GM18499 (cell line): ENCODE measurements around the gene CLTCL1.

Source experiments
- ATAC-seq: cut with Tn5 transposase; IDR thresholded peaks from one replicate; pipeline ENCODE4 v1.9.1; 2021; ENCODE audit warnings: moderate number of reproducible peaks; ENCODE audit not compliant: insufficient read depth, unreplicated experiment

Gene CLTCL1

DNA sequence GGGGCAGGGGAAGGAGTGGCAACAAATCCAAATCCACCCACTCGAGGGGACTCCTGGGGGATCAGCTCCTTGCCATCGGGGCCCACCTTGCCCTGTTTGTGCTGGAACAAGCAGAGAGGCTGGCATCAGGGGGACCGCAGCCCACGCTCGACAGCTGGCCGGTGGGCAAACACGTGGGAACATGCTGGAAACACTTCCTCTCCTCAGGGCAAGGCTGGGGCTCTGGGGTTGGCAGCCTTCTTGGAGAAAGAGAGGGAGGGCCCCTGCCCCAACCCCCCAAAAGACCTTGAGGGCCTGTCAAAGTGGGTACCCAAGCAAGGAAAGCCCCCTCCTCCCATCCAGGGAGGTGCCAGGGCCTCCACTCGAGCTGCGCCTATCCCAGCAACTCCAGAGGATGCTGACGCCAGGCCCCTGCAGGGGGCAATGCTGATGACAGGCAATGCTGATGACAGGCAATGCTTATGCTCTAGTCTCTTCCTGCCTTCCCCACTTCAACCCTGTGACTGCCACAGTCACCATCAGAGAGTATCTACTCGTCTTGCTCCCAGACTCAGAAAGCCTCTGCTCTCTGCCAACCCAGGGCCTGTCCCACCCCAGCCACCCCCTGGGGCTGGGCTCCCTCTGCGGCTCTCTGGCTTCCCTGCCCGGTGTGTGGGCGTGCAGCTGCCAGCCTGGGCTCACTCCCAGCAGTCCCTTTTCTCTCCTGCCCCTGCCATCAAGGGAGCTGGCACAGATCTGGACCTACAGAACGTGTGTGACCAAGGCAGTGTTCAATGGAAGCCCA, 153.1 kb downstream of the CLTCL1 start:
- no peak for ATAC-seq

DNA sequence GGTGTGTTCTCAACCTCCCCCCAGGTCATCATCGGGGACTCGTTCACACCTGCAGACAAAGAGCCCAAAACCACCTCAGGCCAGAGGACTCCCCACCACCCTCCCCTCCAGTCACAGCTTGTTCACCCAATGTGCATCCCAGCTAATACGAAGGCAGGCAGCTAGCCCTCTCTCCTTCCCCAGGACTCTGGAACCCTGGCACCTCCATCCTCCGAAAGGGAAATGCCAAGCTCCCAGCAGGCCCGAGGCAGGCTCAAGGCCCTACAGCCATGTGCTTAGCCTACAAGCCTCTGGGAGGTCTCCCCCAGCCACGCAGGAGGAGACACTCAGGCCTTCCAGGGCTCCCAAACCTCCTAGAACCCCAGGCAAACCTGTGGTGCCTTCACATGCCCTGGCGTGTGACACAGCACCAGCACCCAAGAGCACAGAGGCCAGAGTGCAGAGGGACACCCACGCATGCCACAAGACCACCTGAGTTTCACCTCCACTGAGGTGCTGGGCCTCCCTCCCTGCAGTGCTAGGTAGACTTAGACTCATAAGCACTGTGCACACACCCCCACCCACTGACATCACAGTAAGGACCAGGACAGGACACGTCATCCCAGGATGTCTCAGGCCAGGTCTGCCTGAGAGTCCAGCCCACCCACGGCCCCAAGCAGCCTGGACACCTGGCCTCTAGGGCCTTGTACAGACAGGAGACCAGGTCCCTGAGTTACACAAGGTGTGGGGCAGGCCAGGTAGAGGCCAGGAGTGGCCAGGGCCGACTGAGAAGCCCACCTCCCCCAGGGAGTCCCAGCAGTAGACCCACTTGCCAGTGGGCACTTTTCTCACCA, 153.9 kb downstream of the CLTCL1 start:
- no peak for ATAC-seq

DNA sequence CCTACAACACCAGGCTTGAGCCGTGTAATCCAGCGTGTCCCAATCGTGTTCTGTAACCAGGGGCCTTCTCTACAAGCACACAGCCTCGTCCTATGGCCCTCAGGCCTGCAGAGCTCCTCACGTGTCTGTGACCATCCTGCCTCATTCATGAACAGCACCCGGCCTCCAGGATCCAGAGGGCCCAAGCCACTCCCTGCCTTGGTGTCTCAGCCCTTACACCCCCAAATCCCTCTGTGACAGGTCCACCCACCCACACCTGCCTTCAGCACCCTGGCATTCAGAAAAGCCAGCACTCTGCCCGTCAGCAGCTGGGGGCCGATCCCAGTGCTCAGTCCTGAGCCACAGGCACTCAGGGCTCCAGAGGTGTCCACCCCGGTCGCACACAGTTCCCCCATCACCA, 154.6 kb downstream of the CLTCL1 start:
- ATAC-seq = no peak

DNA sequence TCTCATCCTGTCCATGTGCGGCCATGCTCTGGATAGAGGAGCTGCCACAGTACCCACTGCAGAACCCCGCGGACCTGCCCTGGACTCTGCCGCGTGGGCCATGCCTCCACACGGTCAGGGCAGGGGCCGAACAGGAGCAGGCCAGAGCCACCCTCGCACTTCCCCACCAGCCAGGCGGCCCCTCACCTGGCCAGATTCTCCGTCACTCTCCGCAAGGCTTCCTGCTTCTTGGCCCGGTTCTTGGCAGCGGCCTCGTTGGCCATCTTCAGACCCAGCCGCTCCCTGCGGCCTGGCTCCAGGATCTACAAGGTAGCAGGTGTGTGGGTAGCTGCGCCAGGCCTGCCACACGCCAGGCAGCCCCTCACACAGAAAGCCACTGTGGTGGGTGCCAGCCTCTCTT, 156.6 kb downstream of the CLTCL1 start:
- no peak for ATAC-seq

DNA sequence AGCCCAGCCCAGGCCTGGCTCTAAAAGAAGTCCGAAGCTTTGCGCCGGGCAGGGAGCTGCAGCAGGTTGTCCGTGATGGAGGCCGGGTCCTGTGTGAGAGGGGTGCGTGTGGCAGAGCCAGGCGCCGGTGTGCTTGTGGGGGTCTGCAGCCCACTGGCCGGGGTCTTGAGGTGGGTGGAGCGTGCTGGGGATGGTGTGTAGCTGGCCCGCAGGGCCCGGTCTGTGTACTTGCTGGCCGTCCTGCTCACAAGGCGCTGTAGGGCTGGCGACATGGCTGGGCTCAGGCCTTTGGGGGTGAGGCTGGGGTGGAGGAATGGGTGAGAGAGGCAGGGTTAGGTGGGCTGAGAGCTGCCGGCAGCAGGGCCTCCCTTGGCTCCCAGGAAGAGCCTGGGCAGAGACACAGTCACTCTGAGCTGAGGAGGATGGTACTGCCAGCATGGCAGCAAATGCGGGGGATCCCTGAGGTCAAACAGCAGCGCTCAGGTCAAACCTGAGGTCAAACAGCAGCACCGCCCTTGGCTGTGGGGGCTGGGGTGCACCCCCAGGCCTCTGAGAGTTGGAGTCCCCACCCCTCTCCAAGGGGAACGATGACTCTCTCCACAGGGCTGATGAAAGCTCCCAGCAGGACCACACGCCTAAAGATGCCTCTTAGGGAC, 157.2 kb downstream of the CLTCL1 start:
- ATAC-seq = no peak

DNA sequence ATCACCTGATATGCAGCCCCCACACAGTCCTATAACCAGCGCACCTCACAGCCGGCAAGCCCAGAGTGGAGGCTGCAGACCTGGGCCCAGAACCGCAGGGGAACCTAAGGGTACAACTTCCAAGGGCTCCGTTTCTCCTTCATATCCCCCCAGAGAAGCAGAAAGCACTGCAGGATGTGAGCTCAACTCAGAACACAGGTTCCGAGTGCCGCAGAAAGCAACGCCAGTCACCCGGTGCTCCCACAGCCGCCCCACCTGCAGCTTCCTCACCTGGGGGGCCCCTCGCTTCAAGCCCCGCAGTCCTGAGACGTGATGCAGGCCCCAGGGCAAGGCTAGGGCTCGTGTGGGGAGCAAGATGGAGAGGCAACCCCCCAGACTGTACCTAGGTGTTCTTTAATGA, 158.0 kb downstream of the CLTCL1 start:
- no peak for ATAC-seq

GRCh38 chr22:19132693-19133400, 158.7 kb downstream of the CLTCL1 start:
- ATAC-seq = no peak

- ATAC-seq = no peak
Measured at GRCh38 chr22:19132153-19132552, 159.4 kb downstream of the CLTCL1 start.

DNA sequence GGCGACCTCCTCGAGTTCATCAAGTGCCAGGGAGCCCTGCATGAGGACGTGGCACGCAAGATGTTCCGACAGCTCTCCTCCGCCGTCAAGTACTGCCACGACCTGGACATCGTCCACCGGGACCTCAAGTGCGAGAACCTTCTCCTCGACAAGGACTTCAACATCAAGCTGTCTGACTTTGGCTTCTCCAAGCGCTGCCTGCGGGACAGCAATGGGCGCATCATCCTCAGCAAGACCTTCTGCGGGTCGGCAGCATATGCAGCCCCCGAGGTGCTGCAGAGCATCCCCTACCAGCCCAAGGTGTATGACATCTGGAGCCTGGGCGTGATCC, 159.9 kb downstream of the CLTCL1 start:
- ATAC-seq = no peak

DNA sequence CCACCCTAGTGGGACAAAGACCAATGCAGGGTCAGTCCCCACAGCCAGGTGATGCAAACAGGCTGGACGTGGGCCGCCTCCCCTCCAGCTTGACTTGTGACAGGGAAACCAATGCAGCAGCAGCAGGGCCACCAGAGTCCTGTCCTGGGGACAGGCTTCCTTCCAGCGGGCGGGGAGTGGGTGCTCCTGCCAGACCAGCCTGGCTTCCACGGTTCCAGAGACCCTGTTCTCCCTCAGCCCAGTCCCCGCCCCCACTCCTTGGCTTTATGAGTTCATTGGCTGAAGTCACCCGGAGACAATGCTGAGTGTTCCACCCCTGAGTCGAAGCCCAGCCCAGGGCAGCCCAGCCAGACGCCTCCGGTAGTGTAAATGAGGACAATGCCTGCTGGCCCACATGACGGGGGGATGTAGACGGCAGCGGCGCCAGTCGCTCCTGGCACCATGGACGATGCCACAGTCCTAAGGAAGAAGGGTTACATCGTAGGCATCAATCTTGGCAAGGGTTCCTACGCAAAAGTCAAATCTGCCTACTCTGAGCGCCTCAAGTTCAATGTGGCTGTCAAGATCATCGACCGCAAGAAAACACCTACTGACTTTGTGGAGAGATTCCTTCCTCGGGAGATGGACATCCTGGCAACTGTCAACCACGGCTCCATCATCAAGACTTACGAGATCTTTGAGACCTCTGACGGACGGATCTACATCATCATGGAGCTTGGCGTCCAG, 160.4 kb downstream of the CLTCL1 start, which contains the start of gene TSSK2:
TSSK2 (plus strand) TSS at position 350 of the 726 bp plus-strand sequence; CDS start at position 442, 92 bp downstream.
- no peak for ATAC-seq

DNA sequence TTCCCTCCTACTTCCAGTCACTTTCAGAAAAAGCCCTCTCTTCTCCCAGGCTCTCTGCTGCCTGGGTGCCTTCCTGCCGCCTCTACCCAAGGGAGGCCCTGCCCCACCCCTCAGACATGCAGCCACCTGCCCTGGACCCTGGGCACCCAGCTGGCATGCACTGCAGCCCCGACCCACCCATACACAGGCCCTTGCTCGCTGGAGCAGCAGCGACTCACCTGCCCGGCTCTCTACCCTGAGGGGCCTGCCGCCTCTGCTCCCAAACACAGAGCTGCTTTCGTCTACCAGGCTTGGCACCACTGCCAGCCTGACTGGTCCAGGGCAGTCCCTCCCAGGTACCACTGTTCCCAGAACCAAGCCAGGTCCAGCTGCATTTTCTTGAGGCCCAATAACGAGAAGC, 161.6 kb downstream of the CLTCL1 start:
- no peak for ATAC-seq
